LHCN-M2 (cell line): ENCODE results near the gene MGAT5. TPM values are rescaled to one million over a fixed set of nuclear protein-coding genes. Genes with fewer than 3 reads are reported as not detected.

Source experiments
- DNase-seq: peaks from one replicate; pipeline ENCODE4 v3.0.0-alpha.2; 2012; ENCODE audit warnings: low read depth
- total RNA-seq: library from RNA; depleted of rRNA; stranded (reverse); fragments of >200 nt; gene quantifications from 2 replicates; pipeline ENCODE4 v1.2.3, GENCODE V29; 2014

MGAT5 gene
- total RNA-seq, 1 experiment from 2014 or later, result 33.1 TPM

DNA sequence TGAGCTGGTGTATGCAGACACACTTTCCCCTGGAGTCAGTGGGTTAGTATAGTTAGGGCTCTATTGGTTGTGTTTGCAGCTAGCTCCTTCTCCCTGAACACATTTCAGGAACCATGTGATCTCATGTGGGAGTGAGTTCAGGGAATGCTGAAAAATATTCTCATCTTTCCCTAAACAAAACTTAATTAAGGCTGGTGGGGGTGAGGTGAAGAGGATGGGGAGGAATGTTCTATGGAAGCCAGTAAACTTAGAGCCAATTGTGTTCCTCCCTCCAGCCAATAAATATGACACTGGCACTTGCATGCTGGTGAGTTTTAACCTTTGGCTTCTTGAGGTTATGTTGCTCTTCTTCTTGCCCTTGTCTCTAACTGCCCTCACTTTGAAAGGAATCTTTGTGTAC lies 952 bp downstream of the MGAT5 start:
- DNase-seq, result no peak

DNA sequence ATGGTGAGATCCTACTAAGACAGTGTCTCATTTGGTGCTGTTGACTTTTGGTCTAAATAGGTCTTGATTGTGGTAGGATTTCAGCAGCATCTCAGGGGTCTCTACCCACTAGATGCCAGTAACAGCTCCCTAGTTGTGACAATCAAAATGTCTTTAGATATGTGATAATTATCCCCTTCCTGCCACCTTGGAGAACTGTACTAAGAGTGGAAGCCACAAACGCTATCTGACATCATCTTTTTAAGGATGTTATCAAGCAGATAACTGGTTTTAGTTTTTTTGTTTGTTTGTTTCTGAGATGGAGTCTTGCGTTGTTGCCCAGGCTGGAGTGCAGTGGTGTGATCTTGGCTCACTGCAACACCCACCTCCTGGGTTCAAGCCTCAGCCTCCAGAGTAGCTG lies 3.1 kb downstream of the MGAT5 start:
- no peak for DNase-seq

DNA sequence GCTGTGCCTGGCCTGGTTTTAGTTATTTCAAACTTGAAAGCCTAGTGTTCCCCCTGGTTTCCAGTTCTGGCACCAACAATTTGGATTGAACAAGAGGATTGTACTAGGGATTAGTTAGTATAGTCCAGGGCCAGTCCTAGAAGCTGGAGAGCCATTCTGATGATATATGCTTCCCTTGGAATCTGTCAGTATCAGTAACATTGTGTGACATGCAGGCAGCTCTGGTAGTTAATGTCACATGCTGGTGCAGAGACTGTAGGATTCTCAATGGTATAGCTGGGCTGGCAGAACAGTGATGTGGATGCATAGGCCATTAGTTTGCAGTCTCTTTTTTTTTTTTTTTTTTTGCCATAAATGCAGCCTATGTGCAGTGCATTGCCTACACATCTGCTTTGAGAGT lies 3.6 kb downstream of the MGAT5 start:
- no peak for DNase-seq

DNA sequence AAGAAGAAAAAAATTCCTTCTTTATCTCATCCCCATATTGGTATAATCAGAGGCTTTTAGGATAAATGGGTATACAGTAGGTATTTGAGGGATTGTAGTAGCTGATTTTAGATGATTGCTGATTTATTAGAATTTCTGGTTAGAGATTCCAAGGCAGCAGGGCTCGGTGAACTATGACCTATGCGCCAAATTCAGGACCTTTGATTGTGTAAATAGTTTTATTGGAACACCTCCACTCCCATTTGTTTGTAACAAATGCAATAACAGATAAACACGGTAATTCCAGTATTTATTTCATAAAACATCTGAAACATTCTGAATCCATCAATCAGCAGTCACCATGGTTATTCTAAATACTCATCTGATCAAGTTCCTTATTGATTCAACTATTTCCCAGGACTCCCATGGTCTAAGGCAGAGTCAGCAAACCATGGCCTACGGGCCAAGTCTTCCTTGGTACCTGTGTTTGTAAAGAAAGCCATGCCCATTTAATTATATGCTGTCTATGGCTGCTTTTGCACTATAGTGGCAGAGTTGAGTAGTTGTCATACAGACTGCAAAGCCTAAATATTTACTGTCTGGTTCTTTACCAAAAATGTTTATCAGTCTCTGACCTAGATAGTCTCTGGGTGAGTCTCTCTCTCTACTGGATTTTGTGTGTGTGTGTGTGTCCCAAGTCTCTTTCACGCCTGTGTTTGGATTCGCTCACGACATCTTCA lies 4.3 kb downstream of the MGAT5 start:
- no peak for DNase-seq

DNA sequence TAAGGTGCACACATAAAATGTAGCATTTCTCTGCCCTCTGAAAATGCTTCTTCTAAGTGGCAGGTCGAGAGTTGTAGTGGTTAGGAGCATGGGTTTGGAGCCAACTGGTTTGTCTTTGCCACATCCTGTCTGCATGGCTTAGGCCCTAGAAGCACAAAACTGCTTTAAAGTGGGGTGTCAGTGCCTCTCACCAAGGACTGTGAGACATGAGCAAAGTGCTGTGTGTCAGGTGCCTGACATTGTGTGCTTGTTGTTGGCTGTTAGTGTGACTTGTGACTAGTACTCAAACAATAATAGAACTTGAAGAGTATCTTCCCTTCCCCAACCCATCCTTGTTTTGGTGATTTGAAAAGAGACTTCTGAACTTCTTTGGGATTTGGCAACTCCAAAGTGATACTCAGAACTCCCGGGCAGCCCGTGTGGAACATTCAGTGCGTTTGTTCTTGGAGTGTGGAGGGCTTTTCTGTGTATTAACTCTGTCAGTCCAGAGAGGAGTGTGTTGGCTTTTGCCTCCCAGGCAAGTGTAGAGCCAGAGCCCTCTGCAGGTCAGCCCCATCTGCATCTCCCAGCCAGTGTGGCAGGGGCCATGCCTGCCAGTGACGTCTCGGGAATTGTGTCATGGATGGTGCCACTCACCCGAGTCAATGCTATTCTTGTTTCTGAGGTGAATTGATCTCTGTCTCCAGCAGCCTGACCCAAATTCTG lies 5.0 kb downstream of the MGAT5 start:
- DNase-seq, result no peak

DNA sequence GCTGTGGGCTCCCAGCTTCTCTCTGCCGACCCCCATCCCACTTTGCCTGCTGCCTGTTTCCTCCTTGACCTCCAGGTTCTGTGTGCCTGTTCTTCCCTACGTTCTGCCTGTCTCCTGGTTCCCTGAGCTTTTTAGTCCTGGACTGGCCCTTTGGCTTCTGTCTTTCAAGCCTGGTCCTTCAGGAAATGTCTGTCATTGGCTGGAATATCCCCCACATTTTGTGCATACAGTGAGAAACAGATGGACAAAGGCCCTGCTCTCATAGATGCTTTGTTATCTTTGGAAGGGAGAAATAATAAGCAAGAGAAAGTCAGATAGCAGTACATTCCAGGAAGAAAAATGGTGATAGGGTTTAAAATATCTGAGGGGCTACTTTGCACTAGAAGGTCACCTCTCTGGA lies 5.7 kb downstream of the MGAT5 start:
- no peak for DNase-seq

DNA sequence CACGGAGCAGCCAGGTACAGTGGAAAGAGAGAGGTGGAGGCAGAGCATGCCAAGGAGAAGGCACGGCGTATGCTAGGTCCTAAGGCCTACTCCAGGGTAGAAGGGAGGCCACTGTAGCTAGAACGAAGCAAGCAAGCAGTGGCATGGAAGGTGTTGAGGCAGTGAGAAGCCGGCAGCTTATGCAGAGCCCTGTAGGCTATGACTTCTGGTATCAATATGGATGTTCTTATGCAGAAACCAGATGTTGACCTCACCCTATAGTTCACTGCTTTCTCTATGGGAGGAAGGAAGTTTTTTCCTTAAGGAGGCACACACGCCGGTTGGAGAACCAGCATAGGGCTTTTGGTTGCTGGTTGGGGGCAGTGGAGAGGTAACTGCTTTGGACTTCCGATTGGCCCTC lies 6.1 kb downstream of the MGAT5 start:
- no peak for DNase-seq

DNA sequence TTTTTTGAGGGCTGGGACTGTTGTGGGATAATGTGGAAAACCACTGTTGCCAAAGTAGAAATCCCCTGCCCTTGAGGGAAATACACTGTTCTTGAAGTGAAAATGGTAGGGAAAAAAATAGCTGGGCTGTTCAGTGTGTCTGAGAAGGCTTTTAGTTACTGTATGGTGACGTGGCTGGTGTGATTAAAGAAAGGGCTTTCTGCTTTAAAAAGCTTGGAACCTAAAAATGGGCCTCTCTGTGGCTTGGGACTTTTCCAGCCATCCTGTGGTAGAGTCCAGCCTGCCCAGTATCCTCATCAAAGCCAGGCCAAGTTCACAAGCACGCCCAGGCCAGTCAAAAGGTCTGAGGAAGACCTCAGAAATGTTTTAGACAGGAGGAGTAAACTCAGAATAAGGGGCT lies 6.8 kb downstream of the MGAT5 start:
- peak; percentile 91 for DNase-seq

DNA sequence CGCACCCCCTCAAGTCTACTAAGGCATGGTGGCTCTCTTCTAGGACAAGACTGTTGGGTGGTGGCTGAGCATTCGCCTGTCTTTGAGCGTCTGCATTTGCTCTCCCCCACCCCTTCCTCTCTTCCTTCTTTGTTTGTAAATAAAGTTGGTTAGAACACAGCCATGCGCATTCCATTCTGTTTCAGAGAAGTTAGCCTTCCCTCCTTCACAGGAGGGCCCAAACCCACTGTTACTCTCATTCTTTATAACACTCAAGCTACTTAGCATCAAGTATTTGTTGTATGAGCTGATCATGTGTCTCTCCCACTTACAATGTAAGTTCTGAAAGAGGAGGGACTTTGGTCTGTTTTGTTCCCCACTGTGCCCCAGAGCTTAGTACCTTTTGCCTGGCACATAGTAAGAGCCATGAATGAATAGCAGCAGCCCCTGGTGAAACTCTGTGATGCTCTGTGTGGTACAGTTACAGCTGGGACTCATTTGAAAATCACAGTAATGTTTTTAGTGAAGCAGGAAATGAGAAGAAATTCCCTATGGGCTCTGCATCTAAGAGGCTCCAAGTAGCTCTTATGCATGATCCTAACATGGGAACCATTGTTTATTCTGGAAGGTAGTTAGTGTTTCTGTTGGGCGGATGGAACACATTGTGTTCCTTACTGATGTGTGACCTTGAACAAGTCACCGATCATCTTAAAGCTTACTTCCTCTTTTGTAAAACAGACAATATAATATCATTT lies 7.7 kb downstream of the MGAT5 start:
- no peak for DNase-seq

DNA sequence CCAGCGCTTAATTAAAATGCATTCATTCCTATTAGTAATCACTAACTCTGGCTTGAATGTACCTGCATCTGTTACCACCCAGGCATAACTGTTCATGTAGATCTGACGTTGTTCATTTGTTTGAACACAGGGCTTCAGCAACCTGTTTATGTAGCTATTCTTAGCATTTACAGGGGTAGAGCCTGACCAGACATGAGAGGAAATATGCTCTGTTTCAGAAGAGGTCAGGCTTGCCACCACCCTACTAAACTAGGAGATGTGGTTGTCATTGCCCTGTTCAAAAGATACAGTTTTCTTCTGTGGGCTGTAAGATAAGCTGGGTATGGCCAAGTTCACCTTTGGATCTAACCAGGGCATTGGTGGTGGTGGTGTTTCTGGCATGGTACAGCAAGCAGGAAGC lies 8.8 kb downstream of the MGAT5 start:
- DNase-seq, result no peak

DNA sequence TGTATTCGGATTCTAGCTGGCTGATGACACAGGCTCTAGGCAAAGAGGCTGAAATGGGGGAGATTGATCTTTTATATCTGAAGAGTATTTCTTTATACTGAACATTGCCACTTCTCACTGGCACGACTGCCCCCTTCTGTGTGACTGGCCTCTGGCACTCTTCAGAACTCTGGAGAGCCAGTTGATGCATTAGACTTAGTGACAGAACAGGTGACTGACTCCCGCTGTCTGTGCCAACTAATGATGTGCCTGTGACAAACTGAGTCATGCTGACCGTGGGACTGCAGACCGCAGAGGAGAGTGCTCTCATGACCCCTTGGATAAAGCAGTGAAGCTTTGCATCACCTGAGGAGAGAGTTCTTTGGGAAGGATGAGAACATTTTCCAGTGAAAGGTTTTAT lies 14.4 kb downstream of the MGAT5 start:
- peak; percentile 76 for DNase-seq

DNA sequence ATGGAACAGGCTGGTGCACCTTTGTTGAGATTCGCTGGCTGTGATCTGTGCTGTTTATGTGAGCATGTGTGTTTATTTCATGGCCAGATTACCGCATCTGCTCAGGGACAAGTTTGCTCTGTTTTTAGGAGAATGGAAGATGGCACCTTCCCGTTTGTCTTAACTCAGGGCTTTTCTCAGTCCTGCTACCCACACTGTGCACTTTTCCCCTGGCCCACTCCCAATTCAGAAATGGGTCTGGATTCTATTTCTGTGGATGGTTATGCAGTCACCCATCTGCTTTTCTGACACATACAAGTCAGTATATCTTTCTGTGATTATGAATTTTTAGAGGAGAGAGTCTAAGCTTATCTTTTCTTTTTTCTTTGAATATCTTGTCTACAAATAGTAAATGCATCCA lies 15.4 kb downstream of the MGAT5 start:
- no peak for DNase-seq

DNA sequence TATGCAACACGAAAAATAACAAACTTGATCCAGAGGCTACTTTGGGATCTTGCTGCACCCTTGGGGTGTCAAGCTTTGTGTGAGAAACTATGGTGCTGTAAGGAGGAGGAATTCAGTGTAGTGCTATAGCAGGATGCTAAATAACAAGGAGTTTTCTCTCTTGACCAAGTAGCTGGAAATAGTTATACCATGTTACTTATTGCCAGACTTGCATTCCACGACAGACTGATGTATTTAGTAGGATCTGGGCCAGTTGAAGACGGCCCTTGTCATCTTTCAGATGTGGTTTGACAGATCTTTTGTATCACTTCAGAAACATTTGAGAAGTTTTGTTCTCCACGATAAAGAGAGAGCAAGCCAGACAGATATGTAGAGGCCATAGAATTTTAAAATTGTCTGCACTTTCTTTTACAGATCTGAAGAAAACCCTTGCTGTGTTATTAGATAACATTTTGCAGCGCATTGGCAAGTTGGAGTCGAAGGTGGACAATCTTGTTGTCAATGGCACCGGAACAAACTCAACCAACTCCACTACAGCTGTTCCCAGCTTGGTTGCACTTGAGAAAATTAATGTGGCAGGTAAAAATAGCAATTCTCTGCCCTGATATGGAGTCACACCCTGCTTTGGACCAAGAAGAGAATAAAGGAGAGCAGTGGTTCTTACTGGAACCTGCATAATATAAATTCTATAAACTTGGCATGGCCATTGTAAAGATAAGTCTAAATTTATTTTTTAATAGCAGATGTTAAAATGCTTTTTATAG lies 16.3 kb downstream of the MGAT5 start:
- no peak for DNase-seq

DNA sequence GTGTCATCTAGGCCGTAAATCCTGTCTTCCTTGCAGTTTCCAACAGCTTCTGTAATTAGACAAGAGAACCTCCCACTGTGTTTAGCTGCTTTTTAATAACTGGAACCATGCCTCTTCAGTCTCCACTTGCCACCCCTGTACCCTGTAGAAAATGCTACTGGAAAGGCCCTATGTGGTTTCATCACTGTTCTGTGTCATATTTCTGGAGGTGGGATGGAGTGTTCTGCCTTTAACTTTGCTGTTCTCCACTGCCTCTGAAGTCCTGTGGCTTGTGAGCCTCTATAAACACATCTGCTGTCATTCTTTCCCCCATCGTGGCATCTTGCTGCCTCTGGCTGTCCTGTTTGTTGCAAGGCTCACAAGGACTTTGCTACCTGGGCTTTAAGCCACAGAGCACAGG lies 17.9 kb downstream of the MGAT5 start:
- no peak for DNase-seq

DNA sequence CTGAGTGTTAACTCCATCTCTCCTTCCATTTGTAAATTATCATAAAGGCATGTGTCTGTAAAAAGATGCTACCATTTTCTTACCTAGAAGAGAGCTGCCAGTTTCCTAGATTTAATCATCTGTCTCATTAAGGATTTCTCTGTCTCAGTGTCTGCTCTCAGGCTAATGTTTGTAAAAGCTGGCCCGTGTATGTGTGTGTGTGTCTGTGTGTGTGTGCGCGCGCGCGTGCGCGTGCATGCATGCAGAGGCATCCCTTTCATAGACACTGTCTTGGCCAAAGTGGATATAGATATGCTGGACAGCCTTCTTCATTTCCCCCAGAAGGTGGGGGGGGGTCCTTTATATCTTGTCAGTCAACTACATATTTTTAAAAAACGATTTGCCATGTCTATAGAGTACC lies 18.9 kb downstream of the MGAT5 start:
- DNase-seq, result no peak

DNA sequence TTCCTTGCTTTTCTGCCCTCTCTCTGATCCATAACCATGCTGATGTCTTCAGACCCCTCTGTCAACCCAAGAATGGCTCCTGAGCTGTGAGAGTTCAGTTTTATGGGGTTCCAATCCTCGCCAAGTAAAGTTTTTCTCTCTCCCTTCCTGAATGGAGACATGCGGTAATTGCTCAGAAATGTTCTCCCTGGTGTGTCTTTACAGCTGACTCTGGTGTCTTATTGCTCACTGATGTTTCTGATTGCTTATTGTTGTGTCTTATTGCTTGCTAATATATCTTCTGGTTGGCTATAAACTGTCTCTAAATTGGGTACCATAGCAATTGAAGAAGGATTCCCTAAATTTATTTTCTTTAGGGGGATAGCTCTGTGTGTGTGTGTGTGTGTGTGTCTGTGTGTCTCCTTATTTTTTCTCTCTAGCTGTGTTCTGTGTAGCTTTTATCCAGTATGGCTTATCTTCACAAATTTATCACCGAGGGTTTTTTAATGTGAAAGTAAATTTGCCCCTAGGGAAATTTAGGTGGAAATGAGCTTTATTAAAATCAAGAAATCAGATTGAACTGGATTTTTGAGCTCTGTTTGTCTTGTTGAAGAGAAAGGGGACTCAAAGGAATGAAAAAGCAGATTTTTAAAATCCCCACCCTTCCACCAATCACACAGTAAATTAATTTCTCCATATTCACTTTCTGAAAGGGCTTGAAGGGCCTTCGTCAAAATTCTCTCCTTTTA lies 19.5 kb downstream of the MGAT5 start:
- DNase-seq, result no peak

DNA sequence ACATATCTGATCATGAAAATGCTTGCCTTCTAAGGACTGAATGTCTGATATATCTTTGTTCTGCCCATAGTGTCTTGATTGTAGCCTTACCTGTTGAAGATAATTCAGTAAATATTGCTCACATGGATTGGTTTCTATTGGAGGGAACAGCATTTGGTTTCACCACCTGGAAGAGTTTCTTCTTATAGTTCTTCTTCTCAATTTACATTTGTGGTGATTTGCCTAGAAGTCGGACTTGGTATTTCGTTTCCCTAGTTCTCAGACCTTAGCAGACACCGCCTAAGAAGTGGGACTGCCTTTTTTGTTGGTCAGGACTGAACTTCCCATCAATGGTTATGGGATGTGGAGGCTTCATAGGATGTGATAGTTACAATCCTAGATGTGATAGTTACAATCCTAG lies 20.2 kb downstream of the MGAT5 start:
- DNase-seq, result no peak

DNA sequence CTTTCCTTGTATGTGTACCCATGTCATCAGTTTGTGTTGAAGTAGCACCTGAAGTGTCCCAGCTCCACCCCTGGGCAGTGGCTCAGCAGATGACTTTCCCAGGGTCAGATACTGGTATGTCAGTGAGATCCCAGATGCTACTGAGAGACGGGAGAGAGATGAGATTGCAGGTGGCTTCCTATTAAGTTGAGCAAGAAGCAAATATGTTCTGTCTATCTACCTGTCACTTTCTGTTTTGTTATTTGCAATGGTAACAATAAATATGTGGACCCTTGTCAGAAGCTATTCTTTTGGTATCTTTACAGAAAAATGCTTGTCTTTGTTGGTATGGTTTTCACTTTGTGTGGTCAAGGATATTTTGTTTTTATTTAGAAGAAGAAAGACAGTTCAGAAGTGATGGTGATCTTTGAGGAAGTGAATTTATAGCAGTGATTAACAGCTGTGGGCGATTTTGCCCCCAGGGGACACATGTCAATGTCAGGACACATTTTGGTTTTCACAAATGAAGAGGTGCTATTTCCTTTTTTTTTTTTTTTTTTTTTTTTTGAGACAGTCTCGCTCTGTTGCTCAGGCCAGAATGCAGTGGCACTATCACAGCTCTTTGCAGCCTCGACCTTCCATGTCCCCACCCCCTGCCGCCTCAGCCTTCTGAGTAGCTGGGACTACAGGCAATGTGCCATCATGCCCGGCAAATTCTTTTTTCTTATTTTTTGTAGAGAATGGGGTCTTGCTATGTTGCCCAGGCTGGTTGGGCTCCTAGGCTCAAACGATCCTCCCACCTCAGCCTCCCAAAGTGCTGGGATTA lies 21.4 kb downstream of the MGAT5 start:
- DNase-seq, result no peak

DNA sequence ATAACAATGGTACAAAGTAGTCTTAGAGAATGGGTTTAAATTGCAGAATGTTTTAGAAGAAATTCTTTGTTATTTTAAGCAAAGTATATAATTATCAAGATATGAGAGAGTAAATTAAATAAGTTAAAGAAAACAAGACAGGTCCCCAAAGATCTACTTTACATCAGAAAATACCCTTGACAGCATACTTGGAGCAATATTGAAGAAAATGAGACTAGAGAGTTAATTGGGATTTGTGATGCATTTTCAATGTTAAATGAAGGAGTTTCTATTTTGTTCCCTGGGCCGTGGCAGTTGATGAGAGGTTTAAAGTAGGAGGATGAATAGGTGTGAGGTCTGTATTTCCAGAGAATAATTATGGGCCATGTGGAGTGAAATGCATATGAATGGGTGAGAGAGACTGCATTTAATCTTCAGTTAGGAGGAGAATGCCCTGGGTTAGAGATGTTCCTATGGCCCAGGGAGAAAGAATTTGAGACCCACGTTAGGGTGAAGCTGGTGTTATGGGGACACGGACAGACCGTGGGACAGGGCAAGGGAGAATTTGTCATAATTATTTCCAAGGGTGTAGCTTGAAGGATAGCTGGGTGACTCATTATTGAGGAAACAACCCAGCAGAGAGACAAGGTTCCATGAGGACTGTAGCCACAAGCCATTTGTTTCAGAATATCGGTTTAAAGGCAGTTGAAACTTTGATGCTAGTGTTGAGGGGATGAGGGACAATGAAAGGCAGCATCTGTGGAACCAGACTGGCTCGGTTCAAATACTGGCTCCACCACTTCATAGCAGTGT lies 22.7 kb downstream of the MGAT5 start:
- DNase-seq, result peak; percentile 49

DNA sequence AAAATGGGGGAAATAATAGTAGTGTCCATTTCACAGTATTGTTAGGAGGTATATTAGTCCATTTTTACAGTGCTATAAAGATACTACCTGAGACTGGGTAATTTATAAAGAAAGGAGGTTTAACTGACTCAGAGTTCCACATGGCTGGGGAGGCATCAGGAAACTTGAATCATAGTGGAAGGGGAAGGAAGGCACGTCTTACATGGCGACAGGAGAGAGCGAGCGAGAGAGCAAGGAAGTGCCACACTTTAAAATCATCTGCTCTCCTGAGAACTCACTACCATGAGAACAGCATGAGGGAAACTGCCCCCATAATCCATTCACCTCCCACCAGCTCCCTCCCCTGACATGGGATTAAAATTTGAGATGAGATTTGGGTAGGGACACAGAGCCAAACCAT lies 23.4 kb downstream of the MGAT5 start:
- no peak for DNase-seq
